Gastroesophageal sphincter (tissue), 4 donors: ENCODE measurements around the gene AIFM1. TPM values are rescaled to one million over a fixed set of nuclear protein-coding genes. Genes with fewer than 3 reads are reported as not detected.

Source experiments
- ATAC-seq: fragments of 150-250 bp; one replicate; pipeline ENCODE4 v1.9.1; 2016; ENCODE audit warnings: mild to moderate bottlenecking, moderate library complexity
- H3K27ac ChIP-seq, 4 donors: fragments of 200-600 bp; sonication (generic) in 3 of 4; 1 replicate in 3 of 4; 2 replicates in 1 of 4; pipeline ENCODE4 v1.5.1; 2016 to 2019
- H3K27me3 ChIP-seq: fragments of 200-600 bp; sonication (generic); one replicate; pipeline ENCODE4 v1.5.1; 2019
- H3K36me3 ChIP-seq, 2 donors: fragments of 200-600 bp; sonication (generic); one replicate each; pipeline ENCODE4 v1.5.1; 2019; ENCODE audit warnings: control low read depth in 1 of 2
- H3K4me1 ChIP-seq, 3 donors: fragments of 200-600 bp; sonication (generic); 1 replicate in 2 of 3; 2 replicates in 1 of 3; pipeline ENCODE4 v1.5.1; 2016 to 2019; ENCODE audit warnings: control low read depth in 2 of 3
- H3K4me3 ChIP-seq, 2 donors: fragments of 200-600 bp; sonication (generic); one replicate each; pipeline ENCODE4 v1.5.1; 2019; ENCODE audit warnings: mild to moderate bottlenecking in 1 of 2, moderate library complexity in 1 of 2
- H3K9me3 ChIP-seq, 3 donors: fragments of 200-600 bp; sonication (generic); one replicate each; pipeline ENCODE4 v1.5.1; 2017 to 2019; ENCODE audit warnings: control low read depth in 2 of 3
- CTCF ChIP-seq, 4 experiments: fragments of 200-600 bp in 2 of 4; fragments of 450-650 bp in 2 of 4; sonication (generic) in 1 of 4; IDR thresholded peaks; one replicate each; pipeline ENCODE4 v1.5.1; 2017 to 2019; ENCODE audit warnings: antibody characterized with exemption in 4 of 4, mild to moderate bottlenecking in 2 of 4, moderate library complexity in 2 of 4
- EP300 ChIP-seq: sonication (generic); formaldehyde crosslinking; IDR thresholded peaks from one replicate; pipeline ENCODE4 v1.6.1; 2017; ENCODE audit warnings: antibody characterized with exemption, mild to moderate bottlenecking
- POLR2A ChIP-seq, 2 donors: fragments of 450-650 bp; IDR thresholded peaks; one replicate each; pipeline ENCODE4 v1.6.1; 2017; ENCODE audit warnings: antibody characterized with exemption in 2 of 2, mild to moderate bottlenecking in 2 of 2, moderate library complexity in 1 of 2
- POLR2AphosphoS5 ChIP-seq: sonication (generic); formaldehyde crosslinking; IDR thresholded peaks from one replicate; pipeline ENCODE4 v1.6.1; 2017; ENCODE audit warnings: antibody characterized with exemption
- WGBS, 2 donors: methylation state at CpG; one replicate each; pipeline ENCODE4 v1.1.5; 2018; ENCODE audit warnings: low coverage in 1 of 2; 5-methylcytosine and 5-hydroxymethylcytosine counted together
- total RNA-seq, 4 donors: library from RNA; depleted of rRNA; stranded (reverse); fragments of >200 nt; gene quantifications; one replicate each; pipeline ENCODE4 v1.1.0, GENCODE V29; 2016

The AIFM1 gene
- total RNA-seq, 4 donors from 2014 or later, result 14.0 to 25.5 (median 16.9) TPM

GRCh38 chrX:130145123-130145522 lies 20.5 kb downstream of the AIFM1 start:
- WGBS, 2 donors, result 83 to 95% methylated on average over 2 to 4 of the region's 4 CpGs
- Histone ChIP-seq H3K36me3 (peaks cover 0 to 62% of the 10 kb centered on the region in 2 donors), H3K27ac (no peak overlapping the region), H3K27me3 (no peaks in the 10 kb centered on the region), H3K9me3 (no peaks in the 10 kb centered on the region), H3K4me3 (no peak overlapping the region), H3K4me1 (no peaks in the 10 kb centered on the region)
- no peak for TF ChIP-seq POLR2A (IDR thresholded peaks at IDR 0.05)
- no peak for TF ChIP-seq EP300
- no peak for TF ChIP-seq POLR2AphosphoS5
- no peak for TF ChIP-seq CTCF (IDR thresholded peaks at IDR 0.05)
- ATAC-seq, result no peak

- H3K4me3 ChIP-seq, result no peak overlapping the region
- TF ChIP-seq POLR2A (IDR thresholded peaks at IDR 0.05) (no peak), CTCF (IDR thresholded peaks at IDR 0.05) (no peak), POLR2AphosphoS5 (no peak), EP300 (no peak)
- no peaks in the 10 kb centered on the region for H3K4me1 ChIP-seq
- peaks cover 0 to 68% of the 10 kb centered on the region in 2 donors for H3K36me3 ChIP-seq
- no peak for ATAC-seq
- no peak overlapping the region for H3K27ac ChIP-seq
- H3K9me3 ChIP-seq, result no peaks in the 10 kb centered on the region
- WGBS, 2 donors, result 62 to 68% methylated on average over 3 of the region's 3 CpGs
- H3K27me3 ChIP-seq, result no peaks in the 10 kb centered on the region
These were observed 21.1 kb downstream of the AIFM1 start for GRCh38 chrX:130144509-130144908.

- Histone ChIP-seq H3K4me1 (no peaks in the 10 kb centered on the region), H3K9me3 (no peaks in the 10 kb centered on the region), H3K4me3 (no peak overlapping the region), H3K27ac (no peak overlapping the region), H3K36me3 (peaks cover 0 to 77% of the 10 kb centered on the region in 2 donors), H3K27me3 (no peaks in the 10 kb centered on the region)
- 40% methylated on average over 2 of the region's 3 CpGs; no CpG with 5 or more reads in 1 of the 2 donors for WGBS, 2 donors
- ATAC-seq, result no peak
- TF ChIP-seq POLR2AphosphoS5, result no peak
- no peak for TF ChIP-seq EP300
- TF ChIP-seq POLR2A (IDR thresholded peaks at IDR 0.05), result no peak
- TF ChIP-seq CTCF (IDR thresholded peaks at IDR 0.05), result no peak
These were observed 26.0 kb downstream of the AIFM1 start for GRCh38 chrX:130139474-130140201.

- TF ChIP-seq POLR2AphosphoS5 (no peak), CTCF (IDR thresholded peaks at IDR 0.05) (no peak), EP300 (no peak), POLR2A (IDR thresholded peaks at IDR 0.05) (no peak)
- no peak overlapping the region for H3K27ac ChIP-seq
- WGBS, 2 donors, result 96% methylated on average over 5 of the region's 8 CpGs; no CpG with 5 or more reads in 1 of the 2 donors
- no peak overlapping the region for H3K4me3 ChIP-seq
- peaks cover 0 to 85% of the 10 kb centered on the region in 2 donors for H3K36me3 ChIP-seq
- H3K27me3 ChIP-seq, result no peaks in the 10 kb centered on the region
- no peaks in the 10 kb centered on the region for H3K4me1 ChIP-seq
- ATAC-seq, result no peak
- H3K9me3 ChIP-seq, result no peaks in the 10 kb centered on the region
These were observed 28.7 kb downstream of the AIFM1 start for GRCh38 chrX:130136961-130137360.

GRCh38 chrX:130136496-130136895 lies 29.1 kb downstream of the AIFM1 start:
- Histone ChIP-seq H3K4me3 (no peak overlapping the region), H3K27me3 (no peaks in the 10 kb centered on the region), H3K36me3 (peaks cover 0 to 90% of the 10 kb centered on the region in 2 donors), H3K9me3 (no peaks in the 10 kb centered on the region), H3K4me1 (no peaks in the 10 kb centered on the region), H3K27ac (no peak overlapping the region)
- TF ChIP-seq POLR2A (IDR thresholded peaks at IDR 0.05) (no peak), POLR2AphosphoS5 (no peak), EP300 (no peak), CTCF (IDR thresholded peaks at IDR 0.05) (no peak)
- 74% methylated on average over 3 of the region's 5 CpGs; no CpG with 5 or more reads in 1 of the 2 donors for WGBS, 2 donors
- no peak for ATAC-seq
